Stimulated activated CD4-positive, alpha-beta T cell treated with anti-CD3 and anti-CD28 coated beads, Interleukin-2, amount 100 ng/mL, for 48 hours (primary cell): Measurements from ENCODE around the gene SYNC.

ENCODE experiments used
- DNase-seq, 2 donors: peaks; one replicate each; pipeline ENCODE4 v3.0.0-alpha.2; 2020

The SYNC gene

DNA sequence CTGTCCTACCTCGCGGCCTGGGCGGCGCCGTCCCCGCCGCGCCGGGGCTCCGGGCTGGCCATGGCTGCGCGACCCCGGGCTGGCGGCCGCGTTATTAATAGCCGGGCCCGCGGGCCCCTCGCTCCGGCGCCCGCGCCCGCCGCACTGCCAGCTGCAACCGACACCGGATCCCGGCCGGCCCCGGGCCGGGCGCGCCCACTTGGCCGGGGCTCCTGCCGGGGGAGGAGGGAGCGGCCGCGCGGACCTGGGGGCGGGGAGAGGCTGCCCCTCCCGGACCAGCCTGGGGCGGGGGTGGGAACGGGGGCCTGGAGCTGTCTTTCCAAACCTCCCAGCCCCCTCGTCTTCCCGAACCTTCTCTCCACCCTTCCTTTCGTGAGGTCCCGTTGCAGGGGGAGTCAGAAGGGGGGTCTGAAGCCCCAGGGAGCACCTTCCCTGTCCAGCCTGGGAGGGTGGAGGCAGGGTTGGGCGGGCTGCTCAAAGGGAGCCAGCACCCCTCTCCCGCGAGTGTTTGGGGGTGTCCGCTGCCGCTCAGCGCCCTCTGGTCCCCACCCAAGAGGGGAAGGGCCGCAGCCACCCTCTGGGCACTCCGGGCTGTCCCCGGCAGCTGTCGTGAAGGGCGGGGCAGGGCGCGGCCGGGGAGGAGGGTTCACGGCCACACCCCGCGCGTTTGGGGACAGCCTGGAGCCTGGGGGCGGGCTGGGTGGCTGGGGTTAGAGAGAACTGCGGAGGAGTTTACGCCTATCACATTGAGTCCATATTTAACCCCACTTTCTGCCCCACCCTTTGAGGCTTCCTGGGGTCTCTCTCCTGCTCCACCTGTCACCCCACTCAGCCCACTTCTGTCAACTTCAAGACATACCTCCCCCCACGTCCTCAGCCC lies at the start of gene SYNC:
TSS of gene SYNC (minus strand) at position 172 of the 880 bp plus-strand sequence. CDS start at position 62, 110 bp downstream.
- DNase-seq, result no peak

DNA sequence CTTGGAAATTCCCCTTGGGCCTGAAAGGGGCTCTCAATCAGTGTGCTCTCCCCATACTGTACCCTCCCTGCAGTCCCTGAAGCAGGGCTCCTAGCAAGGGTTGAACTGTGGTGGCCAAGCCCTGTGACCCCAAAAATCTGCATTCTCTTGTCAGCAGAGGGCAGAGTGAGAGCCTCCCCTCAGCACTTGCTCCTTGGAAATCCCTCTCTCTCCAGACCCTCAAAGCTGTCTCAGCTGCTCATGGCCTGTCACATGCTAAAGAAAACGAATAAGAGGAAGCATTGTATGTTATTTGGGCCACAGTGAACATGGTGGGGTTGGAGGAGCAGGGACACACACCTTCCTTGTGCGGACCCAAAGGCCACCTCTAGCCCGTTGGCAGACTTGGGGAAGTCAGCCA lies 47.2 kb upstream of the SYNC start:
- no peak for DNase-seq

DNA sequence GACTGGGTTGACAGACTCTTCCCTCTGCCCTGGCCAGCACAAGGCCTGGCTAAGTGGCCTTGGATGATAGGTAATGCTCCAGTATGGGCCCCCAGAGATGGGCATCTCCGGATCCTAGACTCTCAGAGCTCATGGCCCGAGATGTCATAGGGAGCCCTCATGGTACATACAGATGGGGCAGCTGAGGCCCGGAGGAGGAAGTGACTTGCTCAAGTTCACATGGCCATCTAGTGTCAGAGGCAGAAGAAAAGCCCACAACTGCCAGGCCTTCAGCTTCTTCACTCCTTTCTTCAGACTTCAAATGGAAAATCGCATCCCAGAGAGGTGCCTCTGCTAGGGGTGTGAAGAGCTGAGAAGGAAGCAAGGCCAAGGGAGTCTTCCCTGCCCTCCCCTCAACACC lies 46.8 kb upstream of the SYNC start:
- no peak for DNase-seq

DNA sequence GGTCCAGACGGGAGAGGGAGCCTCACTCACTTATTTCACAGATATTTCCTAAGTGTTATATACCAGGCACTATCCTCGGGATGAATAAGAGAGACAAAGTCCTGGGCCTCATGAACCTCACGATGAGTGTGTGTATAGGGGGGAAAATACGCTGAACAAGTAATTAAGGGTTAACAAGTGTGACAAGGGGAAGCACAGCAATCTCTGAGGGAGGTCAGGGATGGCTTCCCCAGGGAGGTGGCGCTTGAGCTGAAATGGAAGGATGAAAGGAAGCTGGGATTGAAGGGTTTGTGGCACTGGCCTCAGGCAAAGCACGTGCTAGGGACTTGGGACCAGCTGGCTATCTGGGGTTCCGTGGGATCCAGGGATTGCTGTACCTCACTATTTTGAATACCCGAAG lies 46.4 kb upstream of the SYNC start:
- no peak for DNase-seq

DNA sequence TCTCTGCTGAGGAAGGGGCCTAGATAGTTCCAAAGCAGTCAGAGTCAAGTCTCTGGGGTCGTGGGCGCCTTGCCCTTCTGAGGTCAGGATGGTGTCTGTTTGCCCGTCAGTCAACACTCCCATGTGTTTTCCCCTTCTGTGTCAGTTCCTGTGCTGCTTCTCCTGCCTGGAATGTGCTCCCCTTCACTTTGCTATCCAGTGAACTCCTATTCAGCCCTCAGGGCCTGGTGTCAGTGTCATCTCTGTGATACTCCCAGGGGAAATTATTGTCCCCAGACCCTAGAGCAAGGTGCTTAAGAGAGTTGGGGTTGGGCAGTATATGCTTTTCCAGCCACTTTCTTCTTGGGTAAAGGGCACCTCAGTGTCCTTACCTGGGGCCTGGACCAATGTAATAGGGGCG lies 45.8 kb upstream of the SYNC start:
- DNase-seq, result no peak

- no peak for DNase-seq
Measured at GRCh38 chr1:32746130-32746529, 43.6 kb upstream of the SYNC start.

GRCh38 chr1:32744071-32744425 lies 41.5 kb upstream of the SYNC start:
- no peak for DNase-seq

GRCh38 chr1:32743380-32744070 lies 41.0 kb upstream of the SYNC start:
- DNase-seq, result no peak

DNA sequence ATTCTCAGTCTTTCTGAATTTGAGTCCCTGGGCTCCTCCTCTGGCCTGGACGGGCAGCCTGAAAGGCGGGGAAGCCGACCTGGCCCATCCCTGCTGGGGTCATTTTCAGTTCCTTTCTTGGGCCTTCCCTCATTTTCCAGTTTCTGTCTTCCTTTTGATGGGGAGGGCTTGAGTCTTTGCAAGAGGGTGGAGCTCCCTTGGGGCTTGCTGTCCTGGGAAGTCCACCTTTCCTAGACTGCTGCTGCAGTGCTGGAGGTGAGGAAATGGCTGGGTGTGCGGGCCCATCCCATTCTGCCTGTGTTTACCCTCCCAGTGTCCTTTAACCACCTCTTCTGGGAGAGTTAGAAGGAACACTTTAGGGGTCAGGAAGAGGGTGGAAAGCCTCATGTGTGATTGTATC lies 40.4 kb upstream of the SYNC start:
- no peak for DNase-seq

DNA sequence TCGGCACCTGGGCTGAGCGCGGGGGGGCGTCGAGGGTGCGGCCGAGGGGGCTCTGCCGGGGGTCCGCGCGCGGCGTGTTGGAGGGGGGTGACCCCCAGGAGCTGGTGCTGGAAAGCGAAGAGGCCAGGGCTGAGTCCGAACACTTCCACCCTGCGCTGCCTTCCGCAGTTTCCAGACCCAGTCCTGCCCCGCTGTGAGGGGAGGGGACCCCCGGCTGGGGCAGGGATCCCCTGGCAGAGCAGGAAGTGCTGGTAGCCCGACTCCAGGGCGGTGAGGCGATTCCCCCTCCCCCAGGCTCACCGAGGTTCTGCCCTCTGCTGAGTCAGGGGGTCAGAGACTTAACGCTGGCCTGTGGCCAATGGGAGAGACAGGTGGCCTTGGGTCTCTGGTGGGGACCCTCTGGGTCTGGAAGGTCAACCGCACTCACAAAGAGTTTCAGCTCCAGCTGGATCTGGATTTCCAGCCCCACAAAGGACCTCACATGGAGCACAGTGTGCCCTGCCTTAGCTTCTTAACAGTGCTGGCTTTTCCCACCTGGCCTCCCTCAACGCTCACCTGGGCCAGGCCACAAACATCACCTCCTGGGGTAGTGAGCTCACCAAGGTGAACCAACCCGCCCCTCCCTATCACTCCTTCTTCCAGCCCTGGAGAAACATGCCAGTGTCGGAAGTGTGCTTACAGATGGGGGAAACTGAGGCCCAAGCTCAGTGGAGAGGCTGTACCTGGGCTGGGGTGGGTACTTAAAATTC lies 39.8 kb upstream of the SYNC start:
- DNase-seq, result no peak

GRCh38 chr1:32741413-32742198 lies 39.0 kb upstream of the SYNC start:
- no peak for DNase-seq

DNA sequence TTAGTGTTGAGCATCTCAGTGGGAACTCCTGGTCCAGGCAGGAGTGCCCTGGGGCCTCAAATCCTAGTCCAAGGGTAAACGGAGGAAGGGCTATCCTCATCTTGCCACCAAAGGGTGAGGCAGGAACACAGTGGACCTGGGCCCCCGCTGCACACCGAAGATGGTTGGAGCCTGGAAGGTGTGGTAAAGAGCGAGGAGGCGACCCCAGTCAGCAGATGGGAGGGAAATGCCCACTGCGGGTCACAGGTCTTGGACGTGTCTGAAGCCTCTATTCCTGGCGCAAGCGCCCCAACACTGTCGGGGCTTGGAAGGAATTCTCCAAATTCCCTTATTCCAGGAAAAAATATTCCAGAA lies 38.5 kb upstream of the SYNC start:
- no peak for DNase-seq

- no peak for DNase-seq
Measured at GRCh38 chr1:32736812-32737791, 34.5 kb upstream of the SYNC start.

- DNase-seq, result no peak
Measured at GRCh38 chr1:32733582-32734321, 31.2 kb upstream of the SYNC start.

DNA sequence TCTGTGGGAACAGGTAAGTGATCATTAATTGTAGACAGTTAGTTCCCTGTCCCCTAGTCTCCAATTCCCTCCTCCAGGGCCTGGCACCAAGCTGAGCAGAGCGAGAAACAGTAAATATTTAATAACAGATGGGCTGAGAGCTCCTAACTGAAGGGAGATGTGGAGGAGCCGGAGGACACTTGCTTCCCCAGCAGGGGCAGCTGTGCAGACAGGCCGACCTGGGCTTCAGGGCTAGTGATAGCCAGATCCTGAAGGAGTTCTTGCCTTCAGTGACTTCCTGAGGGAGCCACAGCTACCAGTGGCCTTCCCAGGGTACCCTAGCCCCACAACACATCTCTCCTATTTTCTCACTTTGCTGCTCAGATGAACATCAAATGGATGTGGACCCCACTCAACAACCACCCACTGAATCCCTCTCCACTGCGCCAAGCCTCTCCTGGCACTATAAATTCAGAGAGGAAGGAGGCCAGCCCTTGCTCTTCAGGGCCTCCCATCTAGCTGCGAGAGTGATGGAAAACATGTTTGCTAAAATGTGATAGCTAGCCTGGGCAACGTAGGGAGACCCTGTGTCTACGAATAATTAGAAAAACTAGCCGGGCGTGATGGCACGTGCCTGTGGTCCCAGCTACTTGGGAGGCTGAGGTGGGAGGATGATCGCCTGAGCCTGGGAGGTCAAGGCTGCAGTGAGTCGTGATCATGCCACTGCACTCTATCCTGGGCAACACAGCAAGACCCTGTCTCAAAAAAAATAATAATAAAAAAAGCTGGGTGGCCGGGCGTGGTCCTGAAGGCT lies 26.9 kb upstream of the SYNC start:
- no peak for DNase-seq

DNA sequence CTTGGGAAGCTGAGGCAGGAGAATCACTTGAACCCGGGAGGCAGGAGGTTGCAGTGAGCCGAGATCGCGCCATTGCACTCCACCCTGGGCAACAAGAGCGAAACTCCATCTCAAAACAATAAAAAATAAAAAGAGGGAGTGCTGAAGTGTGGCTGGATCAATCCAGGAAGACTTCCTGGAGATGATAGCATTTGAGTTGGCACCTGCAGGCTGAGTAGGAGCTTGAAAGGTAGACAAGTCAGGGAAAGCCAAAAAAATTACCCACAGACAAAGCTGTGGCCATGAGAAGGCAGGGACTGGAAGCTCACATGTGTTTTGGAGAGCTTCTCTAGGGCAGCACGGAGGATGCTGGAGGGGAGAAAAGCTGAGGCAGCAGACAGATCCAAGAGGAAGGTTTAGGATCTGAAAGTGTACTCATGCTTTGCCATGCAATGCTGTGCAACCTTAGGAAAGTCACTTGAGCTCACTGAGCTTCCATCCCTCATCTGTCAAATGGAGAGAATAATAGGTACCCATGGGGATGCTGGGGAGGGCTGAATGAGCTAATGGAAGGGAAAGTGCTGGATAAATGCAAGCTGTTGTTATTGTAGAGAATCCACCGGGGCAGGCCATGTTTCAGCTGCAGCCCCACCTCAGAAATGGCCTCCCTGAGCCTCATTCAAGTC lies 26.0 kb upstream of the SYNC start:
- no peak for DNase-seq

DNA sequence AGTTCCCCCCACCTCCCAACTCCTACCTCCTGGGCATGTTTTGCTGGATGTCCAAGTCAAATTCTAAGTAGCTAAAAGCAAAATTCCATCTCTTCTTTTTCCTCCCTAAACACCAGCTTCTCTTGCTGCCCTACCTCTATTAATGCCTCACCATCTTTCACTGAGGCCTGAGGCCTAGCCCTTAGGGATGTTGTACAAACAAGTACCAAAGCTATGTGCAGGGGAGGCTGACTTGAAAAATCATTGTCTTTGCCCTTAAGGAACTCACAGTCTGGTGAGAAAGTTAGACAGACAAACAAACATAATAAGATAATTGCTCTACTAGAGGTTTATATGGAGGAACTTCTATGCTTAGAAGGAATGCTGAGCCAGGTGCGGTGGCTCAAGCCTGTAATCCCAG lies 25.3 kb upstream of the SYNC start:
- no peak for DNase-seq

DNA sequence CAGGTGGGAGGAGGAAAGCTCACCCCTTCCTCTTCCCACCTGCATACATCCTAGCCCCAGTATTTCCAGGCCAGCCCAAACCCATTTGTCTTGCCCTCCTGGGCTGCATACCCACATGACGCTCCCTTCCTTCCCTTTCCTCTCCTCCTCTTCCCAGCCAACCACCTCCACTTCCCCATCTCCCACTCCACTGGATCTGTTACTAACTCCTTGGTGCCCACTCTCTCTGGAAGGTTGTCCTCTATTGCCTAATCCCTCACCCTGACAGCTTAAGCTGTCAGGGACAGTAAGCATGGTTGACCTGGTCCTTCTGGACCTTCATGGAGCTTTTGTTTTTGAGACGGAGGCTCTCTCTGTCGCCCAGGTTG lies 23.0 kb upstream of the SYNC start:
- no peak for DNase-seq
